Activated CD8-positive, alpha-beta T cell treated with anti-CD3 and anti-CD28 coated beads, Interleukin-2, amount 10 ng/mL, durations not matched to agents 7 days and 5 days (primary cell): ENCODE data around the gene RHOV. TPM values are rescaled to one million over a fixed set of nuclear protein-coding genes. Genes with fewer than 3 reads are reported as not detected.

Experiments used
- ATAC-seq: fragments of 150-1000 bp; cut with Tn5 transposase; one replicate; pipeline ENCODE4 v1.10.0; 2021; ENCODE audit warnings: moderate library complexity
- CTCF ChIA-PET: fragments of 350-600 bp; sonication (Branson Sonifier 250); formaldehyde crosslinking; loops from one replicate; lab custom pipeline; 2021; ENCODE audit warnings: antibody characterized with exemption; lab: Charles Lee
- POLR2A ChIA-PET: fragments of 350-600 bp; sonication (Branson Sonifier 250); formaldehyde crosslinking; loops from one replicate; lab custom pipeline; 2021; ENCODE audit warnings: antibody characterized with exemption; lab: Charles Lee
- DNase-seq: peaks from one replicate; pipeline ENCODE4 v3.0.0-alpha.2; 2020
- H3K27ac Mint-ChIP-seq: one replicate; pipeline ENCODE4 v1.8.0; 2021; ENCODE audit warnings: mild to moderate bottlenecking, mixed read lengths
- H3K27me3 Mint-ChIP-seq: one replicate; pipeline ENCODE4 v1.8.0; 2021; ENCODE audit warnings: low read depth, mixed read lengths
- H3K36me3 Mint-ChIP-seq: one replicate; pipeline ENCODE4 v1.8.0; 2021; ENCODE audit warnings: low read depth, mixed read lengths
- H3K4me1 Mint-ChIP-seq: one replicate; pipeline ENCODE4 v1.8.0; 2021; ENCODE audit warnings: low read depth, mixed read lengths
- H3K4me3 Mint-ChIP-seq: one replicate; pipeline ENCODE4 v1.8.0; 2021; ENCODE audit warnings: mild to moderate bottlenecking, mixed read lengths
- H3K9me3 Mint-ChIP-seq: one replicate; pipeline ENCODE4 v1.8.0; 2022; ENCODE audit warnings: mixed read lengths; ENCODE audit not compliant: insufficient read depth
- total RNA-seq, 2 experiments: library from RNA; stranded (reverse); gene quantifications; one replicate each; pipeline ENCODE4 v1.2.3, GENCODE V29; 2021

Gene RHOV
- total RNA-seq: not detected

- Mint-ChIP-seq H3K27ac (no peak within 1 kb of the TSS), H3K4me1 (peaks cover 13% of the 10 kb centered on the region)
These were observed at the start of gene RHOV for GRCh38 chr15:40873694-40874561. TSS of gene RHOV (minus strand) at chr15:40874234. CDS start at chr15:40874139, 95 bp downstream.

GRCh38 chr15:40923551-40923950 lies 49.5 kb upstream of the RHOV start:
- CTCF ChIA-PET: interaction anchor here (0.8 to 10.5 kb wide), 3 partner anchors 18 to 261 kb away, joined by 3 to 97 read pairs (median 32); no protein-coding TSS in a partner anchor
- no peaks in the 10 kb centered on the region for H3K36me3 Mint-ChIP-seq
- POLR2A ChIA-PET: interaction anchor here (1.1 kb wide), 1 partner anchor 15 kb away, joined by 3 read pairs; no protein-coding TSS in a partner anchor
- no peak overlapping the region for H3K4me3 Mint-ChIP-seq
- DNase-seq (no peak), ATAC-seq (no peak)
- H3K27ac Mint-ChIP-seq: no peak overlapping the region
- H3K27me3 Mint-ChIP-seq: peaks cover 43% of the 10 kb centered on the region
- H3K4me1 Mint-ChIP-seq: peaks cover 22% of the 10 kb centered on the region
- H3K9me3 Mint-ChIP-seq: no peaks in the 10 kb centered on the region

More at GRCh38 chr15:40873694-40874561, at the start of gene RHOV:
- Mint-ChIP-seq H3K27me3 (peaks cover 29% of the 10 kb centered on the region), H3K36me3 (no peaks in the 10 kb centered on the region), H3K9me3 (no peaks in the 10 kb centered on the region), H3K4me3 (peak within 1 kb of the TSS; percentile 63)
- ChIA-PET POLR2A (interaction anchor here (1.2 to 1.5 kb wide), 2 partner anchors 8 to 11 kb away, joined by 4 read pairs; no protein-coding TSS in a partner anchor), CTCF (interaction anchor here (1.2 to 2.5 kb wide), 3 partner anchors 11 to 20 kb away, joined by 4 to 15 read pairs (median 14); partner anchors contain the start of gene VPS18)
- peak; percentile 91 for ATAC-seq
- peak; percentile 53 for DNase-seq

- H3K9me3 Mint-ChIP-seq: no peaks in the 10 kb centered on the region
- H3K36me3 Mint-ChIP-seq: no peaks in the 10 kb centered on the region
- H3K27ac Mint-ChIP-seq: no peak overlapping the region
- no peak for DNase-seq
- POLR2A ChIA-PET: no interaction called here
- no peak for ATAC-seq
- CTCF ChIA-PET: interaction anchor here (0.8 to 10.5 kb wide), 3 partner anchors 8 to 262 kb away, joined by 3 to 97 read pairs (median 6); no protein-coding TSS in a partner anchor
- H3K4me1 Mint-ChIP-seq: peaks cover 18% of the 10 kb centered on the region
- H3K4me3 Mint-ChIP-seq: no peak overlapping the region
- H3K27me3 Mint-ChIP-seq: peaks cover 37% of the 10 kb centered on the region
These were observed 48.6 kb upstream of the RHOV start for GRCh38 chr15:40922608-40923005.

GRCh38 chr15:40921949-40922607 lies 48.0 kb upstream of the RHOV start:
- no peak for ATAC-seq
- Mint-ChIP-seq H3K27me3 (peaks cover 32% of the 10 kb centered on the region), H3K4me3 (no peak overlapping the region), H3K27ac (no peak overlapping the region), H3K4me1 (peaks cover 15% of the 10 kb centered on the region), H3K36me3 (no peaks in the 10 kb centered on the region), H3K9me3 (no peaks in the 10 kb centered on the region)
- DNase-seq: no peak
- ChIA-PET CTCF (interaction anchor here (1.6 kb wide), 1 partner anchor 9 kb away, joined by 6 read pairs; no protein-coding TSS in a partner anchor), POLR2A (no interaction called here)

GRCh38 chr15:40918799-40919392 lies 44.9 kb upstream of the RHOV start:
- Mint-ChIP-seq H3K4me1 (no peaks in the 10 kb centered on the region), H3K4me3 (no peak overlapping the region), H3K27ac (no peak overlapping the region), H3K36me3 (no peaks in the 10 kb centered on the region), H3K9me3 (no peaks in the 10 kb centered on the region), H3K27me3 (peaks cover 3% of the 10 kb centered on the region)
- ChIA-PET POLR2A (no interaction called here), CTCF (interaction anchor here (1.5 to 2.5 kb wide), 4 partner anchors 12 to 23 kb away, joined by 3 to 12 read pairs (median 8); no protein-coding TSS in a partner anchor)
- ATAC-seq: no peak
- no peak for DNase-seq

- Mint-ChIP-seq H3K36me3 (no peaks in the 10 kb centered on the region), H3K27ac (no peak overlapping the region), H3K27me3 (no peaks in the 10 kb centered on the region), H3K9me3 (no peaks in the 10 kb centered on the region), H3K4me3 (no peak overlapping the region), H3K4me1 (no peaks in the 10 kb centered on the region)
- ChIA-PET POLR2A (no interaction called here), CTCF (interaction anchor here (1.5 to 2.5 kb wide), 4 partner anchors 12 to 23 kb away, joined by 3 to 12 read pairs (median 8); no protein-coding TSS in a partner anchor)
- ATAC-seq (no peak), DNase-seq (no peak)
These were observed 44.2 kb upstream of the RHOV start for GRCh38 chr15:40918146-40918798.

- POLR2A ChIA-PET: no interaction called here
- H3K9me3 Mint-ChIP-seq: no peaks in the 10 kb centered on the region
- CTCF ChIA-PET: interaction anchor here (1.8 kb wide), 1 partner anchor 14 kb away, joined by 5 read pairs; no protein-coding TSS in a partner anchor
- no peaks in the 10 kb centered on the region for H3K27me3 Mint-ChIP-seq
- H3K4me3 Mint-ChIP-seq: no peak overlapping the region
- H3K27ac Mint-ChIP-seq: no peak overlapping the region
- no peak for DNase-seq
- no peak for ATAC-seq
- H3K36me3 Mint-ChIP-seq: no peaks in the 10 kb centered on the region
- no peaks in the 10 kb centered on the region for H3K4me1 Mint-ChIP-seq
These were observed 43.6 kb upstream of the RHOV start for GRCh38 chr15:40917585-40917984.

GRCh38 chr15:40915679-40916078 lies 41.6 kb upstream of the RHOV start:
- Mint-ChIP-seq H3K27ac (no peak overlapping the region), H3K36me3 (no peaks in the 10 kb centered on the region), H3K4me1 (no peaks in the 10 kb centered on the region), H3K27me3 (no peaks in the 10 kb centered on the region), H3K9me3 (no peaks in the 10 kb centered on the region), H3K4me3 (no peak overlapping the region)
- DNase-seq (no peak), ATAC-seq (no peak)
- ChIA-PET POLR2A (no interaction called here), CTCF (interaction anchor here (0.8 kb wide), 1 partner anchor 10 kb away, joined by 3 read pairs; no protein-coding TSS in a partner anchor)

- no peak for ATAC-seq
- no peak overlapping the region for H3K27ac Mint-ChIP-seq
- POLR2A ChIA-PET: no interaction called here
These were observed 41.2 kb upstream of the RHOV start for GRCh38 chr15:40915116-40915661.

GRCh38 chr15:40914486-40914885 lies 40.5 kb upstream of the RHOV start:
- ChIA-PET CTCF (no interaction called here), POLR2A (no interaction called here)
- Mint-ChIP-seq H3K27me3 (no peaks in the 10 kb centered on the region), H3K4me1 (no peaks in the 10 kb centered on the region), H3K4me3 (no peak overlapping the region), H3K9me3 (no peaks in the 10 kb centered on the region), H3K36me3 (no peaks in the 10 kb centered on the region), H3K27ac (no peak overlapping the region)
- DNase-seq (no peak), ATAC-seq (no peak)

More at GRCh38 chr15:40915116-40915661, 41.2 kb upstream of the RHOV start:
- H3K36me3 Mint-ChIP-seq: no peaks in the 10 kb centered on the region
- CTCF ChIA-PET: interaction anchor here (0.8 kb wide), 1 partner anchor 9 kb away, joined by 3 read pairs; no protein-coding TSS in a partner anchor
- no peak for DNase-seq
- no peak overlapping the region for H3K4me3 Mint-ChIP-seq
- H3K4me1 Mint-ChIP-seq: no peaks in the 10 kb centered on the region
- no peaks in the 10 kb centered on the region for H3K27me3 Mint-ChIP-seq
- H3K9me3 Mint-ChIP-seq: no peaks in the 10 kb centered on the region
